Small intestine (tissue), 7 donors: ENCODE results near the gene PCDHGC5. TPM values are rescaled to one million over a fixed set of nuclear protein-coding genes. Genes with fewer than 3 reads are reported as not detected.
A peak's percentile ranks its signal among the peaks of the same experiment; 100 is the strongest.

ENCODE experiments used
- DNase-seq, 2 donors: peaks; one replicate each; pipeline versions ENCODE4 v3.0.0 to v3.0.0-alpha.2; 2013
- FAIRE-seq: peaks from 2 replicates; lab custom pipeline; 2012; peaks lifted over from hg19 to GRCh38; lab: Jason Lieb, UNC
- H3K27ac ChIP-seq, 3 donors: one replicate each; pipeline ENCODE4 v1.5.1; 2013; ENCODE audit warnings: low read length in 2 of 3, mild to moderate bottlenecking in 2 of 3, control low read depth in 1 of 3, inconsistent platforms in 1 of 3, low read depth in 1 of 3, moderate library complexity in 1 of 3
- H3K27me3 ChIP-seq, 3 donors: one replicate each; pipeline ENCODE4 v1.6.1; 2013; ENCODE audit warnings: low read length in 3 of 3, inconsistent platforms in 1 of 3; ENCODE audit not compliant: control insufficient read depth in 3 of 3, insufficient read depth in 3 of 3
- H3K36me3 ChIP-seq, 3 donors: one replicate each; pipeline ENCODE4 v1.6.1; 2013; ENCODE audit warnings: low read length in 3 of 3, inconsistent platforms in 1 of 3, low read depth in 1 of 3, mild to moderate bottlenecking in 1 of 3, moderate library complexity in 1 of 3; ENCODE audit not compliant: control insufficient read depth in 3 of 3, insufficient read depth in 2 of 3
- H3K4me1 ChIP-seq, 3 donors: one replicate each; pipeline ENCODE4 v1.6.1; 2013; ENCODE audit warnings: low read length in 2 of 3, inconsistent platforms in 1 of 3, low read depth in 1 of 3, mild to moderate bottlenecking in 1 of 3, moderate library complexity in 1 of 3; ENCODE audit not compliant: control insufficient read depth in 3 of 3, insufficient read depth in 2 of 3
- H3K4me3 ChIP-seq, 3 donors: one replicate each; pipeline ENCODE4 v1.5.1; 2013; ENCODE audit warnings: low read length in 3 of 3, control low read depth in 1 of 3, inconsistent platforms in 1 of 3, low read depth in 1 of 3, mild to moderate bottlenecking in 1 of 3, moderate library complexity in 1 of 3
- H3K9me3 ChIP-seq, 2 donors: one replicate each; pipeline ENCODE4 v1.6.1; 2013; ENCODE audit warnings: low read depth in 1 of 2, low read length in 1 of 2; ENCODE audit not compliant: control insufficient read depth in 2 of 2, insufficient read depth in 1 of 2
- WGBS, 3 donors: extraction: QIAGEN DNeasy Blood & Tissue Kit; methylation state at CpG; one replicate each; pipeline ENCODE4 v1.1.7; 2013; 5-methylcytosine and 5-hydroxymethylcytosine counted together
- polyA plus RNA-seq, 4 donors: library from polyadenylated mRNA; stranded (reverse) in 3 of 4; unstranded in 1 of 4; fragments of 200-250 nt in 3 of 4; fragments of 120-200 nt in 1 of 4; gene quantifications; one replicate each; pipeline versions ENCODE4 v1.2.1 to v1.2.3, GENCODE V29; 2013
- donor health status: healthy with polysubstance abuse.
- donor health status: control.
- donor health status: control.
- donor health status: Bipolar disorder and iron deficiency.
- donor health status: healthy.

The PCDHGC5 gene
- polyA plus RNA-seq, 4 donors: 0.07 to 0.18 TPM; not detected in 2

DNA sequence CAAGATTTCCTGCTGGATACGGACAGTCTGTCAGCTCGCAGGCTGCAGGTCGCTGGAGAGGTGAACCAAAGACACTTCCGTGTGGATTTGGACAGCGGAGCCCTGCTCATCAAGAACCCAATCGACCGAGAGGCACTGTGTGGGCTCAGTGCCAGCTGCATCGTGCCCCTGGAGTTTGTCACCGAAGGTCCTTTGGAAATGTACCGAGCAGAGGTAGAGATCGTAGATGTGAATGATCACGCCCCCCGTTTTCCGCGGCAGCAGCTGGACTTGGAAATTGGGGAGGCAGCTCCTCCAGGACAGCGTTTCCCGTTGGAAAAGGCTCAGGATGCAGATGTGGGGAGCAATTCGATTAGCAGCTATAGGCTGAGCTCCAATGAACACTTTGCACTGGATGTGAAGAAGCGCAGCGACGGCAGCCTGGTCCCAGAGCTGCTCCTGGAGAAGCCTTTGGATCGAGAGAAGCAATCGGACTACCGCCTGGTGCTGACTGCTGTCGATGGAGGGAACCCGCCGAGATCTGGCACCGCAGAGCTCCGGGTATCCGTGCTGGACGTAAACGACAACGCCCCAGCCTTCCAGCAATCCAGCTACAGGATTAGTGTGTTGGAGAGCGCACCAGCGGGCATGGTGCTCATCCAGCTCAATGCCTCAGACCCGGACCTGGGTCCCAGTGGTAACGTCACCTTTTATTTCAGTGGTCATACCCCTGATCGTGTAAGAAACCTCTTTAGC lies 3.4 kb upstream of the PCDHGC5 start:
- FAIRE-seq: no peak

DNA sequence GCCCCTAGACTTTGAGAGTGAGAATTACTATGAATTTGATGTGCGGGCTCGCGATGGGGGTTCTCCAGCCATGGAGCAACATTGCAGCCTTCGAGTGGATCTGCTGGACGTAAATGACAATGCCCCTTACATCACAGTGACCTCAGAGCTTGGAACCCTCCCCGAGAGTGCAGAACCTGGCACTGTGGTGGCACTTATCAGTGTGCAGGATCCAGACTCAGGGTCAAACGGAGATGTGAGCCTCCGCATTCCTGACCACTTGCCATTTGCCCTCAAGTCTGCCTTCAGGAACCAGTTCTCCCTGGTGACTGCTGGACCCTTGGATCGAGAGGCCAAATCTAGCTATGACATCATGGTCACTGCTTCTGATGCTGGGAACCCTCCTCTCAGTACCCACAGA lies 2.8 kb upstream of the PCDHGC5 start:
- peaks cover 3 to 71% (median 12%) of the 10 kb centered on the region in 3 donors for H3K27me3 ChIP-seq
- H3K4me1 ChIP-seq: peaks cover 3 to 8% (median 3%) of the 10 kb centered on the region in 3 donors
- H3K36me3 ChIP-seq: peaks cover 0 to 19% (median 0%) of the 10 kb centered on the region in 3 donors
- H3K9me3 ChIP-seq: no peaks in the 10 kb centered on the region
- H3K4me3 ChIP-seq: no peak overlapping the region
- FAIRE-seq (no peak), DNase-seq (no peak)
- H3K27ac ChIP-seq: no peak overlapping the region
- WGBS, 3 donors: 85 to 89% (median 88%) methylated on average over 9 of the region's 9 CpGs

More for the DNA sequence above, 3.4 kb upstream of the PCDHGC5 start:
- no peak for DNase-seq
- H3K4me3 ChIP-seq: peak overlapping the region in 1 of 3 donors; percentile 31
- H3K9me3 ChIP-seq: no peaks in the 10 kb centered on the region
- no peak overlapping the region for H3K27ac ChIP-seq
- 36 to 40% (median 37%) methylated on average over 38 of the region's 38 CpGs for WGBS, 3 donors
- H3K27me3 ChIP-seq: peaks cover 0 to 65% (median 8%) of the 10 kb centered on the region in 3 donors
- H3K4me1 ChIP-seq: peaks cover 3 to 8% (median 3%) of the 10 kb centered on the region in 3 donors
- H3K36me3 ChIP-seq: peaks cover 0 to 18% (median 0%) of the 10 kb centered on the region in 3 donors

DNA sequence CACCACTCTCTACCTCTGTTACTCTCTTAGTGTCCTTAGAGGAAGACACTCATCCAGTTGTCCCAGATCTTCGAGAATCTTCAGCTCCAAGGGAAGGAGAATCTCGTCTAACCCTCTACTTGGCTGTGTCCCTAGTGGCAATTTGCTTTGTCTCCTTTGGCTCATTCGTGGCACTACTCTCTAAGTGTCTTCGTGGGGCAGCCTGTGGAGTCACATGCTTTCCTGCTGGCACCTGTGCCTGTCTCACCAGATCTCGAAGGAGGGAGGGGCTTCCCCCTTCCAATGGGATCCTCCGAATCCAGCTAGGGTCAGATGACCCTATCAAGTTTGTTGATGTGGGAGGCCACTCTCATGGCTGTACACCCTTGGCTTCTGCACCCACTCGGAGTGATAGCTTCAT lies 1.8 kb upstream of the PCDHGC5 start:
- H3K27me3 ChIP-seq: peaks cover 7 to 81% (median 13%) of the 10 kb centered on the region in 3 donors
- peaks cover 0 to 27% (median 0%) of the 10 kb centered on the region in 3 donors for H3K36me3 ChIP-seq
- FAIRE-seq (no peak), DNase-seq (no peak)
- peaks cover 3 to 8% (median 3%) of the 10 kb centered on the region in 3 donors for H3K4me1 ChIP-seq
- H3K9me3 ChIP-seq: no peaks in the 10 kb centered on the region
- no peak overlapping the region for H3K27ac ChIP-seq
- 76 to 88% (median 86%) methylated on average over 7 of the region's 7 CpGs for WGBS, 3 donors
- no peak overlapping the region for H3K4me3 ChIP-seq

DNA sequence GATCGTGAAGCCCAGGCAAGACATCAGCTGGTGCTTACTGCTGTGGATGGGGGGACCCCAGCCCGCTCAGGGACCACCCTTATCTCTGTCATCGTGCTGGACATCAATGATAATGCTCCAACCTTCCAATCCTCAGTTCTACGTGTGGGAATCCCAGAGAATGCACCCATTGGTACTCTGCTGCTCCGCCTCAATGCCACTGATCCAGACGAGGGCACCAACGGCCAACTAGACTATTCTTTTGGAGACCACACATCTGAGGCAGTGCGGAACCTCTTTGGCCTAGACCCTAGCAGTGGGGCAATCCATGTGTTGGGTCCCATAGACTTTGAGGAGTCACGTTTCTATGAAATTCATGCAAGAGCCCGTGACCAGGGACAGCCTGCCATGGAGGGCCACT lies 960 bp downstream of the PCDHGC5 start:
- H3K4me1 ChIP-seq: peaks cover 0 to 6% (median 3%) of the 10 kb centered on the region in 3 donors
- 81 to 89% (median 84%) methylated on average over 10 of the region's 10 CpGs for WGBS, 3 donors
- H3K36me3 ChIP-seq: peaks cover 0 to 27% (median 0%) of the 10 kb centered on the region in 3 donors
- DNase-seq (no peak), FAIRE-seq (no peak)
- H3K27ac ChIP-seq: no peak overlapping the region
- H3K9me3 ChIP-seq: no peaks in the 10 kb centered on the region
- peaks cover 19 to 92% (median 21%) of the 10 kb centered on the region in 3 donors for H3K27me3 ChIP-seq
- H3K4me3 ChIP-seq: no peak overlapping the region

DNA sequence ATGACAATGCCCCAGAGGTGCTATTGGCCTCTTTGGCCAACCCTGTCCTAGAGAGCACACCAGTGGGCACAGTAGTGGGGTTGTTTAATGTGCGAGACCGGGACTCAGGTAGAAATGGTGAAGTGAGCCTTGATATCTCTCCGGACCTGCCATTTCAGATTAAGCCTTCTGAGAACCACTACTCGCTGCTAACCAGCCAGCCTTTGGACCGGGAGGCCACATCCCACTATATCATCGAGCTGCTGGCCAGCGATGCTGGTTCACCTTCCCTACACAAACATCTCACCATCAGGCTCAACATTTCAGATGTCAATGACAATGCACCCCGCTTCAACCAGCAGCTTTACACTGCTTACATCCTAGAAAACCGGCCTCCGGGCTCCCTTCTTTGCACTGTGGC lies 1.4 kb downstream of the PCDHGC5 start:
- no peak for DNase-seq
- peaks cover 19 to 92% (median 21%) of the 10 kb centered on the region in 3 donors for H3K27me3 ChIP-seq
- FAIRE-seq: no peak
- no peak overlapping the region for H3K4me3 ChIP-seq
- H3K4me1 ChIP-seq: peaks cover 0 to 2% (median 0%) of the 10 kb centered on the region in 3 donors
- no peak overlapping the region for H3K27ac ChIP-seq
- 89 to 95% (median 93%) methylated on average over 10 of the region's 10 CpGs for WGBS, 3 donors
- no peaks in the 10 kb centered on the region for H3K9me3 ChIP-seq
- peaks cover 0 to 27% (median 0%) of the 10 kb centered on the region in 3 donors for H3K36me3 ChIP-seq

DNA sequence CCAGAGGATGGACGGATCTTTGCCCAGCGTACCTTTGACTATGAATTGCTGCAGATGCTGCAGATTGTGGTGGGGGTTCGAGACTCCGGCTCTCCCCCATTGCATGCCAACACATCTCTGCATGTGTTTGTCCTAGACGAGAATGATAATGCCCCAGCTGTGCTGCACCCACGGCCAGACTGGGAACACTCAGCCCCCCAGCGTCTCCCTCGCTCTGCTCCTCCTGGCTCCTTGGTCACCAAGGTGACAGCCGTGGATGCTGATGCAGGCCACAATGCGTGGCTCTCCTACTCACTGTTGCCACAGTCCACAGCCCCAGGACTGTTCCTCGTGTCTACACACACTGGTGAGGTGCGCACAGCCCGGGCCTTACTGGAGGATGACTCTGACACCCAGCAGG lies 1.9 kb downstream of the PCDHGC5 start:
- 81 to 86% (median 83%) methylated on average over 13 of the region's 13 CpGs for WGBS, 3 donors
- no peak for FAIRE-seq

DNA sequence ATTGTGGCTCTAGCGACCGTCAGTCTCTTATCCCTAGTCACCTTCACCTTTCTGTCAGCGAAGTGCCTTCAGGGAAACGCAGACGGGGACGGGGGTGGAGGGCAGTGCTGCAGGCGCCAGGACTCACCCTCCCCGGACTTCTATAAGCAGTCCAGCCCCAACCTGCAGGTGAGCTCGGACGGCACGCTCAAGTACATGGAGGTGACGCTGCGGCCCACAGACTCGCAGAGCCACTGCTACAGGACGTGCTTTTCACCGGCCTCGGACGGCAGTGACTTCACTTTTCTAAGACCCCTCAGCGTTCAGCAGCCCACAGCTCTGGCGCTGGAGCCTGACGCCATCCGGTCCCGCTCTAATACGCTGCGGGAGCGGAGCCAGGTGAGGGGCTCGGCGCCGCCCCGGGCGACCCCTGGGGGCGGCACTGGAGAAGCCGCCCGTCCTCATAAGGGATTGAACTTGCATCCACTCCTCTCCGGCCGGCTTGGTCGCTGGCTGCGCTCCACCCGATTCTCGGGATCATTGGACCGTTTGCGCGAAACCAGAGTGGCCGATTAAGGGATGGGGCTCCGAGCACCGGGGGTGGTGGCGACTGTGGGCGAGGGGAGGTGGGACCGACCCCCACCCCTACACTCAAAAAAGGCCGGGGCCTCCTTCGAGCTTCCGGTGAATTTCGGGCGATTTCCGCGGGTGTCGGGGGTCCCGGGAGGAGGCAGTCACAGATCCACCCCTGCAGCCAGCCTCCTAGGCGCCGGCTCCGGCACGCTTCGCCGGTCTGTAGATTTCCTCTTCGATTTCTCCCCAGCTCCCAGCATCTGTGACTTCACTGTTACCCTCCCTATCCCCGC lies 2.7 kb downstream of the PCDHGC5 start:
- no peaks in the 10 kb centered on the region for H3K9me3 ChIP-seq
- peaks cover 0 to 19% (median 0%) of the 10 kb centered on the region in 3 donors for H3K36me3 ChIP-seq
- peaks cover 16 to 90% (median 19%) of the 10 kb centered on the region in 3 donors for H3K27me3 ChIP-seq
- H3K4me3 ChIP-seq: peak overlapping the region in 1 of 3 donors; percentile 9
- DNase-seq: no peak
- H3K4me1 ChIP-seq: no peaks in the 10 kb centered on the region
- no peak overlapping the region for H3K27ac ChIP-seq
- WGBS, 3 donors: 22 to 42% (median 26%) methylated on average over 63 to 66 of the region's 66 CpGs
- no peak for FAIRE-seq

More for the DNA sequence above, 1.9 kb downstream of the PCDHGC5 start:
- Histone ChIP-seq H3K27me3 (peaks cover 17 to 91% (median 19%) of the 10 kb centered on the region in 3 donors), H3K4me3 (no peak overlapping the region), H3K27ac (no peak overlapping the region), H3K36me3 (peaks cover 0 to 22% (median 0%) of the 10 kb centered on the region in 3 donors), H3K4me1 (no peaks in the 10 kb centered on the region), H3K9me3 (no peaks in the 10 kb centered on the region)
- no peak for DNase-seq
